Dendritic cell treated with granulocyte-macrophage colony-stimulating factor and Interleukin-4, amounts not matched to agents 40 ng/mL and 50 ng/mL, for 4 days (primary cell): ENCODE measurements around the gene ARHGAP23.

Experiments
- H3K27ac Mint-ChIP-seq: one replicate; pipeline ENCODE4 v1.8.0; 2022; ENCODE audit warnings: mild to moderate bottlenecking, mixed read lengths
- H3K27me3 Mint-ChIP-seq: one replicate; pipeline ENCODE4 v1.8.0; 2022; ENCODE audit warnings: mild to moderate bottlenecking, mixed read lengths
- H3K36me3 Mint-ChIP-seq: one replicate; pipeline ENCODE4 v1.8.0; 2022; ENCODE audit warnings: low read depth, mixed read lengths
- H3K4me1 Mint-ChIP-seq: one replicate; pipeline ENCODE4 v1.8.0; 2022; ENCODE audit warnings: low read depth, mixed read lengths
- H3K4me3 Mint-ChIP-seq: one replicate; pipeline ENCODE4 v1.8.0; 2022; ENCODE audit warnings: mild to moderate bottlenecking, moderate library complexity, mixed read lengths
- H3K9me3 Mint-ChIP-seq: one replicate; pipeline ENCODE4 v1.8.0; 2022; ENCODE audit warnings: mixed read lengths
- intact Hi-C: fragments of 100-400 bp; cut with micrococcal nuclease; formaldehyde crosslinking; loops from one replicate; pipeline ENCODE4 v1.15.0; 2022

Gene ARHGAP23

GRCh38 chr17:38534498-38534885 is 106.2 kb downstream of the ARHGAP23 start:
- no peaks in the 10 kb centered on the region for H3K4me1 Mint-ChIP-seq
- intact Hi-C loops: no loop called here
- H3K36me3 Mint-ChIP-seq: no peaks in the 10 kb centered on the region
- no peaks in the 10 kb centered on the region for H3K9me3 Mint-ChIP-seq
- H3K27me3 Mint-ChIP-seq: peaks cover 57% of the 10 kb centered on the region
- no peak overlapping the region for H3K27ac Mint-ChIP-seq
- H3K4me3 Mint-ChIP-seq: no peak overlapping the region

- Mint-ChIP-seq H3K4me1 (no peaks in the 10 kb centered on the region), H3K4me3 (no peak overlapping the region), H3K9me3 (no peaks in the 10 kb centered on the region), H3K27ac (no peak overlapping the region), H3K36me3 (no peaks in the 10 kb centered on the region), H3K27me3 (peaks cover 51% of the 10 kb centered on the region)
- intact Hi-C loops: no loop called here
These were observed 107.6 kb downstream of the ARHGAP23 start for GRCh38 chr17:38535886-38536285.

DNA sequence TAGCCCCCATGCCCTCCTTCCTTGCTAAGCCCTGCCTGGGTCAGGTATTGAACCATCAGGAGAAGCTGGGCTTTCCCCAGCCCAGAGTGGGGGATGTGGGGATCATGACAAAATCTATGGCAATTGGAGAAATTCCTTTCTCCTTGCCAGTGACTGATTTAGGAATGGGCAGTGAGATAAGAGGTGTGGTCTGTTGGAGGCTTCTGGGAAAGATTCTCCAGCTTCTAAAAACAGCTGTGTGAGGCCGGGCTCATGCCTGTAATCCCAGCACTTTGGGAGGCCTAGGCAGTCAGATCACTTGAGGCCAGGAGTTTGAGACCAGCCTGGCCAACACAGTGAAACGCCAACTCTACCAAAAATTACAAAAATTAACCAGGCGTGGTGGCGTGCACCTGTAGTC is 108.4 kb downstream of the ARHGAP23 start:
- H3K4me3 Mint-ChIP-seq: no peak overlapping the region
- no peaks in the 10 kb centered on the region for H3K9me3 Mint-ChIP-seq
- H3K27me3 Mint-ChIP-seq: peaks cover 50% of the 10 kb centered on the region
- no peaks in the 10 kb centered on the region for H3K36me3 Mint-ChIP-seq
- intact Hi-C loops: no loop called here
- H3K4me1 Mint-ChIP-seq: no peaks in the 10 kb centered on the region
- H3K27ac Mint-ChIP-seq: no peak overlapping the region

- intact Hi-C loops: no loop called here
- Mint-ChIP-seq H3K4me1 (no peaks in the 10 kb centered on the region), H3K9me3 (no peaks in the 10 kb centered on the region), H3K27me3 (peaks cover 50% of the 10 kb centered on the region), H3K4me3 (no peak overlapping the region), H3K36me3 (no peaks in the 10 kb centered on the region), H3K27ac (no peak overlapping the region)
These were observed 110.6 kb downstream of the ARHGAP23 start for GRCh38 chr17:38538906-38539305.

GRCh38 chr17:38539386-38539785 is 111.1 kb downstream of the ARHGAP23 start:
- no peak overlapping the region for H3K4me3 Mint-ChIP-seq

DNA sequence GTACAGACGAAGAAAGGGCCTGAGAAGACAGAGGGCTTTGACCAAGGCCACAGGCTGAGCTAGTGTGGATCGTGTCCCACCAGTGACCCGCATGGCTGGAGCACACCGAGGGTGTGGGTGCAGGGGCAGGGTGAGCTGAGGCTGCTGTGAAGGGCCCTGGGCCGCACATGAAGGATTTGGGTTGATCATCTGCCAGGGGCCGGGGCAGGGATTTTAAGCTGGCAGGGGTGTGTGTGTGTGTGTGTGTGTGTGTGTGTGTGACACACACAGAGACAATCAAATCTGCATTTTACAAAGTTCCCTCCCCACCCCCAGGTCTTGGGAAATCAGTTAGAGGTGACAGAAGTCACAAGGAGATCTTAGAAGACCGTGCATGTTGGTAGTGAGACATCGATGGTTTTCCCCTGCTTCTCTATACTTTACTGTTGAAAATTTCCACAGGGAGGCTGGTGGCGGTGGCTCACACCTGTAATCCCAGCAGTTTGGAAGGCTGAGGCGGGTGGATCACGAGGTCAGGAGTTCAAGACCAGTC is 112.3 kb downstream of the ARHGAP23 start:
- H3K27ac Mint-ChIP-seq: no peak overlapping the region
- H3K4me1 Mint-ChIP-seq: no peaks in the 10 kb centered on the region
- no peaks in the 10 kb centered on the region for H3K9me3 Mint-ChIP-seq
- intact Hi-C loops: no loop called here
- H3K36me3 Mint-ChIP-seq: no peaks in the 10 kb centered on the region
- H3K27me3 Mint-ChIP-seq: peaks cover 48% of the 10 kb centered on the region
- H3K4me3 Mint-ChIP-seq: no peak overlapping the region

More at GRCh38 chr17:38539386-38539785, 111.1 kb downstream of the ARHGAP23 start:
- no peaks in the 10 kb centered on the region for H3K36me3 Mint-ChIP-seq
- H3K27me3 Mint-ChIP-seq: peaks cover 49% of the 10 kb centered on the region
- H3K9me3 Mint-ChIP-seq: no peaks in the 10 kb centered on the region
- no peaks in the 10 kb centered on the region for H3K4me1 Mint-ChIP-seq
- H3K27ac Mint-ChIP-seq: no peak overlapping the region
- intact Hi-C loops: no loop called here

GRCh38 chr17:38541281-38541680 is 113.0 kb downstream of the ARHGAP23 start:
- H3K9me3 Mint-ChIP-seq: no peaks in the 10 kb centered on the region
- peaks cover 41% of the 10 kb centered on the region for H3K27me3 Mint-ChIP-seq
- no peaks in the 10 kb centered on the region for H3K4me1 Mint-ChIP-seq
- intact Hi-C loops: no loop called here
- no peak overlapping the region for H3K4me3 Mint-ChIP-seq
- H3K27ac Mint-ChIP-seq: no peak overlapping the region
- no peaks in the 10 kb centered on the region for H3K36me3 Mint-ChIP-seq

DNA sequence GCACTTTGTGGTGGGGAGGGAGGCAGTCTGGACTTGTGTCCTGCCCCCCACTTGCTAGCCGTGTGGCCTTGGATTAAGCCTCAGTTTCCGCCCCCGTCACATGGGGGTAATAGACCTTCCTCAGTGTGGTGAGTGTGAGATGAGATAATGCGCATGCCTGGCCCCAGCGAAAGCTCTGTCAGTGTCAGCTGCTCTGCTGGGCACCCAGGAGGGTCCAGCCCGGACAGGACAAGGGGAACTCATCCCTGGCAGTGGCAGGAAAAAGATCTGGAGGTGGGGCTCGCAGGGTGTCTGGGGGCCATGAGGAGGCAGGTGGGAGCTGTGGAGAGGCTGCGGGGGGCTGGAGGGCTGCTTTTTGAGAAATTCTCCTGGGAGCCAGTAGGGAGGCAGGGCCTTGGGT is 114.0 kb downstream of the ARHGAP23 start:
- intact Hi-C loops: no loop called here
- H3K27me3 Mint-ChIP-seq: peaks cover 44% of the 10 kb centered on the region

GRCh38 chr17:38543403-38544174 is 115.3 kb downstream of the ARHGAP23 start:
- Mint-ChIP-seq H3K27me3 (peaks cover 48% of the 10 kb centered on the region), H3K4me3 (no peak overlapping the region), H3K9me3 (no peaks in the 10 kb centered on the region), H3K4me1 (peaks cover 12% of the 10 kb centered on the region), H3K36me3 (no peaks in the 10 kb centered on the region), H3K27ac (no peak overlapping the region)
- intact Hi-C loops: no loop called here

More for the DNA sequence above, 114.0 kb downstream of the ARHGAP23 start:
- no peaks in the 10 kb centered on the region for H3K36me3 Mint-ChIP-seq
- no peak overlapping the region for H3K4me3 Mint-ChIP-seq
- peaks cover 9% of the 10 kb centered on the region for H3K4me1 Mint-ChIP-seq
- no peaks in the 10 kb centered on the region for H3K9me3 Mint-ChIP-seq
- no peak overlapping the region for H3K27ac Mint-ChIP-seq

DNA sequence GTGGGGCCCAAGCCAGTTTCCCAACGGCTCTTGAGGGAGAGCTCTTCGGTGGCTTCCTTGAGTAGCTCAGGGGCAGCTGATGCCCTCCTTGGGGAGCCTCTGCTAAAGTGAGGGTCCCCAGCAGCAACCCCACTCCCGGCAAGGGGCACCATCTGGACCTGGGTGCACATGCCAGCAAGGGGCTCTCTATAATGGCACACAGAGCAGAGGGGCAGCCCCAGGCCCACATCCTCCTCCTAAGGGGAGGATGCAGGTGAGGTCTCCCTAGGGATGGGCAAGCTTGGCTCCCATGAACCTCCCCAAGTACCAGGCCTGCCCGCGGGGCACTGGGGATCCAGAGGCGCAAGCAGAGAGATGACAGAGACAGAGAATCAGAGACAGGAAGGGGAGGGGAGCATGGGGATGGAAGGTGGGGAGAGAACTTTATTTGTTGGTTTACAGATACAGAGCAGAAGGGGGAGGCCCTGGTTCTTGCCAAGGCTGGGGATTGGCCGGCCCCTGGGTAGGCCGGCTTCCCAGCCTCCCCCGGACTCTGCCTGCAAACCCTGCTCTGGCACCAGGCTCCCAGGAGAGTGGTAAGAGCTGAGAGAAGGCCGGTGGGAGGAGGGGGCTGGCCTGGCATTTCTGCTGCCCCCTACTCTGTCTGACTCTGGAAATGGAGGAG is 116.0 kb downstream of the ARHGAP23 start:
- no peak overlapping the region for H3K27ac Mint-ChIP-seq
- H3K36me3 Mint-ChIP-seq: no peaks in the 10 kb centered on the region
- peaks cover 12% of the 10 kb centered on the region for H3K4me1 Mint-ChIP-seq
- H3K4me3 Mint-ChIP-seq: no peak overlapping the region
- H3K9me3 Mint-ChIP-seq: no peaks in the 10 kb centered on the region
- intact Hi-C loops: no loop called here
- H3K27me3 Mint-ChIP-seq: peaks cover 50% of the 10 kb centered on the region

- Mint-ChIP-seq H3K4me3 (no peak overlapping the region), H3K36me3 (no peaks in the 10 kb centered on the region), H3K27ac (no peak overlapping the region), H3K9me3 (no peaks in the 10 kb centered on the region), H3K27me3 (peaks cover 52% of the 10 kb centered on the region), H3K4me1 (peaks cover 12% of the 10 kb centered on the region)
- intact Hi-C loops: no loop called here
These were observed 116.6 kb downstream of the ARHGAP23 start for GRCh38 chr17:38544839-38545209.

DNA sequence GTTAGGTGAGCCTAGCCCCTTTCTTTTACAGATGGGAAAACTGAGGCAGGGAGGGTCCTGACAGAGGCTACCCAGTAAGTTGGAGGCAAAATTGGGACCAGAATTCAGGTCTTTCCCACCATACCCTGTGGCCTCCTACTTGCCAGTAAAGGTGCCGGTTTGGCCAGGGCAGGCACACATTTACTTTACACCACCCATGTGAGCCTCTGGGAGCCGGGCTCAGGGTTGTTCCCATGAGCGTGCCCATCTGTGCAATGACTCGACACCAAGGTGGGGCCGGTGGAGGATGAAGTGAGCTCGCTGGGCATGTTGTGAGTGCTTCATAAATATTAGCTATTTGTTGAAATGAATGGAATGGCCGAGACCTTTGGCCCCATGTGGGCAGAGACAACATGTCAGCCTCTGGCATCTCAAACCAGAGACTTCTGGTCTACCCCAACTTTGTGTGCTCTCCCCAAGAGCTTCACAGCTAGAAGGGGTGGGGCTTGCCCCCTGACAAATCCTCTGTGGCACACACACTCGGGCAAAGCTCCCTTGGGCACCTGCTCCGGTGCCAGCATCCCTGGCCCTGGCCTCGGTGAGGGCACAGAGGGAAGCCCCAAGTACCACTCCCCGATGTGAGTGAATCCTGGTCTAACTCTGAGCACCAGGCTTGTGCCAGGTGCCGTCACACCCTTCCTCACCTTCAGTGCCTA is 117.4 kb downstream of the ARHGAP23 start:
- Mint-ChIP-seq H3K36me3 (no peaks in the 10 kb centered on the region), H3K27me3 (peaks cover 50% of the 10 kb centered on the region)

DNA sequence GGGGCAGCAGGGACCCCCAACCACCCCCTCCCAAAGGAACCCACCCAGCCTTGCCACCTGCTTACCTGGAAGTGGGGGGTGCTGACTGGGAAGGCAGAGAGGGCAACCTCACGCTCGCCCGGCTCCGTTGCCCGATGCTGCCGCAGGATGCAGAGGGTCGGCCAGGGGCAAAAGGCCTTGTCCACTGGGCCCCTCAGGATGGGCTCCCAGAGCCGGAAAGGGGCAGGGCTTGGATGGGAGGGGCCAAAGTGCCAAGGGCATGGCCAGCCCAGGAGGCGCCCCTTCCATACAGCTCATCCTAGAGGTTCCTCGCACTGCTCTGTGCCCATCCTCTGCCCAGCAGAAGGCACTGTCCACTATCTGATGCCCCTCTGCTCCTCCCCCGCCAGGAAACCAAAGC is 118.1 kb downstream of the ARHGAP23 start:
- Mint-ChIP-seq H3K27ac (no peak overlapping the region), H3K36me3 (no peaks in the 10 kb centered on the region), H3K27me3 (peaks cover 52% of the 10 kb centered on the region), H3K4me3 (no peak overlapping the region), H3K4me1 (peaks cover 12% of the 10 kb centered on the region), H3K9me3 (no peaks in the 10 kb centered on the region)
- intact Hi-C loops: no loop called here

More for the DNA sequence above, 117.4 kb downstream of the ARHGAP23 start:
- no peak overlapping the region for H3K27ac Mint-ChIP-seq
- peaks cover 12% of the 10 kb centered on the region for H3K4me1 Mint-ChIP-seq
- intact Hi-C loops: no loop called here
- no peak overlapping the region for H3K4me3 Mint-ChIP-seq
- H3K9me3 Mint-ChIP-seq: no peaks in the 10 kb centered on the region

GRCh38 chr17:38547444-38547843 is 119.2 kb downstream of the ARHGAP23 start:
- Mint-ChIP-seq H3K4me1 (peaks cover 12% of the 10 kb centered on the region), H3K36me3 (no peaks in the 10 kb centered on the region), H3K9me3 (no peaks in the 10 kb centered on the region), H3K27ac (no peak overlapping the region), H3K4me3 (no peak overlapping the region), H3K27me3 (peaks cover 54% of the 10 kb centered on the region)
- intact Hi-C loops: no loop called here
